H9 (cell line): ENCODE data around the gene GSN. TPM values are rescaled to one million over a fixed set of nuclear protein-coding genes. Genes with fewer than 3 reads are reported as not detected.

ENCODE experiments used
- DNase-seq: peaks from one replicate; pipeline ENCODE4 v3.0.0-alpha.2; 2017
- H2AFZ ChIP-seq: one replicate; pipeline ENCODE4 v1.6.1; 2013; ENCODE audit warnings: mild to moderate bottlenecking, low read length, control low read depth, moderate library complexity
- H2AK5ac ChIP-seq: 2 replicates; pipeline ENCODE4 v1.6.1; 2013; ENCODE audit warnings: low read length, control low read depth, mixed read lengths; ENCODE audit not compliant: insufficient read length
- H2BK120ac ChIP-seq: one replicate; pipeline ENCODE4 v1.6.1; 2013; ENCODE audit warnings: low read depth, mild to moderate bottlenecking, low read length, control low read depth, inconsistent platforms; ENCODE audit not compliant: poor library complexity, severe bottlenecking
- H2BK12ac ChIP-seq: 2 replicates; pipeline ENCODE4 v1.6.1; 2013; ENCODE audit warnings: low read length, control low read depth, mixed read lengths, low read depth; ENCODE audit not compliant: insufficient read length
- H2BK15ac ChIP-seq: 2 replicates; pipeline ENCODE4 v1.6.1; 2013; ENCODE audit warnings: low read depth, low read length, control low read depth
- H2BK20ac ChIP-seq: one replicate; pipeline ENCODE4 v1.6.1; 2013; ENCODE audit warnings: low read depth, mild to moderate bottlenecking, low read length, control low read depth, inconsistent platforms; ENCODE audit not compliant: poor library complexity, severe bottlenecking
- H2BK5ac ChIP-seq: 2 replicates; pipeline ENCODE4 v1.6.1; 2013; ENCODE audit warnings: low read length, control low read depth, mixed read lengths; ENCODE audit not compliant: insufficient read length
- H3K14ac ChIP-seq: 2 replicates; pipeline ENCODE4 v1.6.1; 2013; ENCODE audit warnings: low read length, control low read depth; ENCODE audit not compliant: insufficient read depth
- H3K18ac ChIP-seq: 2 replicates; pipeline ENCODE4 v1.6.1; 2013; ENCODE audit warnings: low read depth, mild to moderate bottlenecking, mixed read lengths, low read length, control low read depth; ENCODE audit not compliant: insufficient read length
- H3K23ac ChIP-seq: 2 replicates; pipeline ENCODE4 v1.6.1; 2013; ENCODE audit warnings: low read length, control low read depth, mixed read lengths, low read depth; ENCODE audit not compliant: insufficient read length
- H3K23me2 ChIP-seq: 2 replicates; pipeline ENCODE4 v1.6.1; 2013; ENCODE audit warnings: low read depth, mild to moderate bottlenecking, mixed read lengths, low read length, control low read depth; ENCODE audit not compliant: insufficient read length, poor library complexity, severe bottlenecking
- H3K27ac ChIP-seq: 2 replicates; pipeline ENCODE4 v1.5.1; 2013; ENCODE audit warnings: low read length, control low read depth, mixed read lengths, low read depth; ENCODE audit not compliant: insufficient read length
- H3K27me3 ChIP-seq: 2 replicates; pipeline ENCODE4 v1.6.1; 2013; ENCODE audit warnings: low read length, control low read depth, inconsistent platforms; ENCODE audit not compliant: insufficient read depth
- H3K4ac ChIP-seq: 2 replicates; pipeline ENCODE4 v1.6.1; 2013; ENCODE audit warnings: low read depth, mild to moderate bottlenecking, control low read depth, inconsistent platforms, low read length, moderate library complexity
- H3K4me1 ChIP-seq: 2 replicates; pipeline ENCODE4 v1.6.1; 2013; ENCODE audit warnings: low read length, control low read depth, inconsistent platforms; ENCODE audit not compliant: insufficient read depth
- H3K4me2 ChIP-seq: 2 replicates; pipeline ENCODE4 v1.6.1; 2013; ENCODE audit warnings: low read length, control low read depth, mixed read lengths; ENCODE audit not compliant: insufficient read length, insufficient read depth
- H3K56ac ChIP-seq: 2 replicates; pipeline ENCODE4 v1.6.1; 2013; ENCODE audit warnings: low read depth, mild to moderate bottlenecking, mixed read lengths, low read length, control low read depth; ENCODE audit not compliant: insufficient read length
- H3K79me1 ChIP-seq: 2 replicates; pipeline ENCODE4 v1.6.1; 2013; ENCODE audit warnings: low read depth, mild to moderate bottlenecking, moderate library complexity, low read length, control low read depth, inconsistent platforms; ENCODE audit not compliant: insufficient read depth, poor library complexity, severe bottlenecking
- H3K79me2 ChIP-seq: 2 replicates; pipeline ENCODE4 v1.6.1; 2013; ENCODE audit warnings: low read length, control low read depth, inconsistent platforms; ENCODE audit not compliant: insufficient read depth
- H3K9ac ChIP-seq: 2 replicates; pipeline ENCODE4 v1.6.1; 2013; ENCODE audit warnings: low read length, control low read depth, mixed read lengths; ENCODE audit not compliant: insufficient read length; ENCODE audit errors: extremely low read depth
- H3K9me3 ChIP-seq: one replicate; pipeline ENCODE4 v1.6.1; 2013; ENCODE audit warnings: low read depth, low read length, inconsistent platforms; ENCODE audit not compliant: control insufficient read depth
- H3T11ph ChIP-seq: one replicate; pipeline ENCODE4 v1.6.1; 2013; ENCODE audit warnings: mild to moderate bottlenecking, low read length, control low read depth, inconsistent platforms
- H4K20me1 ChIP-seq: one replicate; pipeline ENCODE4 v1.6.1; 2013; ENCODE audit not compliant: control insufficient read depth, insufficient read length, insufficient read depth
- H4K5ac ChIP-seq: 2 replicates; pipeline ENCODE4 v1.6.1; 2013; ENCODE audit warnings: low read depth, mild to moderate bottlenecking, mixed read lengths, low read length, control low read depth; ENCODE audit not compliant: insufficient read length
- H4K8ac ChIP-seq: replicated peaks from 2 replicates; pipeline ENCODE4 v1.6.1; 2013; ENCODE audit warnings: low read length, control low read depth, mixed read lengths, low read depth; ENCODE audit not compliant: insufficient read length
- H4K91ac ChIP-seq: 2 replicates; pipeline ENCODE4 v1.6.1; 2013; ENCODE audit warnings: low read depth, mild to moderate bottlenecking, moderate library complexity, mixed read lengths, low read length, control low read depth; ENCODE audit not compliant: insufficient read length
- H3K27ac Mint-ChIP-seq, 3 experiments: 2 replicates in 2 of 3; 3 replicates in 1 of 3; pipeline ENCODE4 v1.8.0; 2020 to 2021; ENCODE audit warnings: mixed read lengths in 3 of 3, mild to moderate bottlenecking in 1 of 3, moderate library complexity in 1 of 3
- H3K27me3 Mint-ChIP-seq: 2 replicates; pipeline ENCODE4 v1.8.0; 2021; ENCODE audit warnings: low read depth, mild to moderate bottlenecking, moderate library complexity, mixed read lengths
- H3K36me3 Mint-ChIP-seq, 3 experiments: 2 replicates in 2 of 3; 3 replicates in 1 of 3; pipeline ENCODE4 v1.8.0; 2020 to 2021; ENCODE audit warnings: low read depth in 3 of 3, mixed read lengths in 3 of 3; ENCODE audit not compliant: insufficient read depth in 1 of 3
- H3K4me1 Mint-ChIP-seq, 2 experiments: 2 replicates each; pipeline ENCODE4 v1.8.0; 2020; ENCODE audit warnings: mixed read lengths in 2 of 2
- H3K4me3 Mint-ChIP-seq, 2 experiments: 2 replicates in 1 of 2; 3 replicates in 1 of 2; pipeline ENCODE4 v1.8.0; 2020 to 2021; ENCODE audit warnings: mild to moderate bottlenecking in 2 of 2, mixed read lengths in 2 of 2, moderate library complexity in 1 of 2
- H3K9me3 Mint-ChIP-seq, 2 experiments: 2 replicates in 1 of 2; 3 replicates in 1 of 2; pipeline ENCODE4 v1.8.0; 2020; ENCODE audit warnings: mild to moderate bottlenecking in 2 of 2, mixed read lengths in 2 of 2, moderate library complexity in 1 of 2
- CTCF ChIP-seq: fragments of 200-600 bp; sonication (generic); conservative IDR thresholded peaks from 3 replicates; pipeline ENCODE4 v1.8.0; 2021; ENCODE audit warnings: antibody characterized with exemption, mild to moderate bottlenecking
- WGBS: extraction: QIAGEN DNeasy Blood & Tissue Kit; methylation state at CpG from one replicate; pipeline ENCODE4 v1.1.7; 2013; ENCODE audit warnings: missing lambda C conversion rate, low lambda C conversion rate, mixed read lengths; ENCODE audit not compliant: insufficient read length; ENCODE audit errors: extremely low coverage; 5-methylcytosine and 5-hydroxymethylcytosine counted together
- total RNA-seq: library from RNA; stranded (reverse); gene quantifications from 2 replicates; pipeline ENCODE4 v1.2.1, GENCODE V29; 2021

The GSN gene
- total RNA-seq, 1 experiment from 2014 or later: 14.9 TPM

GRCh38 chr9:121362813-121363621 lies 95.1 kb downstream of the GSN start:
- no peaks in the 10 kb centered on the region for H3K4me1 ChIP-seq

More at GRCh38 chr9:121362813-121363621, 95.1 kb downstream of the GSN start:
- Histone ChIP-seq H3K4me2 (no peak overlapping the region), H3K9ac (no peak overlapping the region), H4K20me1 (no peaks in the 10 kb centered on the region), H2BK5ac (no peak overlapping the region), H3K23me2 (no peaks in the 10 kb centered on the region), H4K5ac (no peak overlapping the region), H3K14ac (no peak overlapping the region), H3K4ac (no peak overlapping the region), H3K27ac (no peak overlapping the region), H3K79me2 (no peaks in the 10 kb centered on the region), H3K9me3 (no peaks in the 10 kb centered on the region), H4K91ac (no peak overlapping the region), H3K79me1 (no peaks in the 10 kb centered on the region), H3K23ac (no peak overlapping the region), H2BK15ac (no peak overlapping the region), H3K18ac (no peak overlapping the region), H3K56ac (no peak overlapping the region), H3K27me3 (no peaks in the 10 kb centered on the region), H2BK12ac (no peak overlapping the region), H2BK20ac (no peak overlapping the region), H2AK5ac (no peak overlapping the region), H4K8ac (no peak overlapping the region), H3T11ph (no peak overlapping the region), H2AFZ (no peak overlapping the region), H2BK120ac (no peak overlapping the region)
- Mint-ChIP-seq H3K27ac (no peak overlapping the region), H3K9me3 (no peaks in the 10 kb centered on the region), H3K4me3 (no peak overlapping the region), H3K4me1 (peaks cover 7 to 19% of the 10 kb centered on the region in 2 experiments), H3K27me3 (peaks cover 5% of the 10 kb centered on the region), H3K36me3 (no peaks in the 10 kb centered on the region)
- no CpG with 5 or more reads among the region's 2 CpGs for WGBS
- DNase-seq: no peak
- TF ChIP-seq CTCF: no peak
